Middle frontal gyrus (tissue), 1 donor: ENCODE measurements around the gene SELENON.
A peak's percentile ranks its signal among the peaks of the same experiment; 100 is the strongest.

Source experiments
- DNase-seq: peaks from one replicate; pipeline ENCODE4 v3.0.0-alpha.2; 2015; ENCODE audit warnings: low spot score; ENCODE audit errors: extremely low spot score

Gene SELENON

DNA sequence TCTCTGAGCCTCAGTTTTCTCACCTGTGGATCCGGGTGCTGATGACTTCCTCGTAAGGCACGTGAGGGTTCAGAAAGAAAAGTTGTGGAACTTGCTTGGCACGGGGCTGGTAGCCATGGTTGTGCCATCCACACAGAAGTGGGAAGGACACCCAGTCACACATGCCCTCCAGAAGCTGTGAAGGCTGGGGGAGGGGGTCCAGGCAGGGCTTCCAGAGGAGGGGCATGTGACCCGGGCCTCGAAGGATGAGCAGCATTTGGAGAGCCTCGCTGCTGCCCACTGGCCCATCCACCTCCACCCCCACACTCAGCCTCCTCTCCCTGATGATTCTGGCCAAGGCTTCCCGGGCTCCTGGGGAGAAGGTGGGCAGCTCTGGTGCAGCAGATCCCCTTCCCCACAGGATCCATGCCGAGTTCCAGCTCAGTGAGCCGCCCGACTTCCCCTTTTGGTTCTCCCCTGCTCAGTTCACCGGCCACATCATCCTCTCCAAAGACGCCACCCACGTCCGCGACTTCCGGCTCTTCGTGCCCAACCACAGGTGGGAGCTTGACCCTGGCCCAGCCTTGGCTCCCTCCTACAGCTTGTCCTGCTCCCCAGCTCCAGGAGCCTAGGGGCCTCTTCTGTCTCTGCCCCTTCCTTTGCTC is 9.4 kb downstream of the SELENON start:
- no peak for DNase-seq

DNA sequence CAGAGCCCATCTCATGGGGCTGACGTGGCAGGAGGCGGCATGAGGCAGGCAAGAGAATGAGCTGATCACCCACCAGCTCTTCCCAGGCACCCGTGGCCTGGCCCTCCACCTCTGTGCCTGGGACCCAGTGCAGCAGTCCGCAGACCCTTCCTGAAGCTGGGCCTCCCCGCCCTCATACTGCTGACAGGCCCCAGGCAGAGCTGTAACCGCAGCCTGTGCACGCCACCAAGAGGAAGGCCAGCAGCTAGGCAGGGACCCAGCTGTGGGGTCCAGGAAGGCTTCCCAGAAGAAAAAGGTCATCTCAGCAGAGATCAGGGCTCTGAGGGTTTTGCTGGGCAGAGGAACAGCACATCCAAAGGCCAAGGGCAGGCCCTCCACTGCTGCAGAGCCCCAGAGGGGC is 9.9 kb downstream of the SELENON start:
- no peak for DNase-seq

DNA sequence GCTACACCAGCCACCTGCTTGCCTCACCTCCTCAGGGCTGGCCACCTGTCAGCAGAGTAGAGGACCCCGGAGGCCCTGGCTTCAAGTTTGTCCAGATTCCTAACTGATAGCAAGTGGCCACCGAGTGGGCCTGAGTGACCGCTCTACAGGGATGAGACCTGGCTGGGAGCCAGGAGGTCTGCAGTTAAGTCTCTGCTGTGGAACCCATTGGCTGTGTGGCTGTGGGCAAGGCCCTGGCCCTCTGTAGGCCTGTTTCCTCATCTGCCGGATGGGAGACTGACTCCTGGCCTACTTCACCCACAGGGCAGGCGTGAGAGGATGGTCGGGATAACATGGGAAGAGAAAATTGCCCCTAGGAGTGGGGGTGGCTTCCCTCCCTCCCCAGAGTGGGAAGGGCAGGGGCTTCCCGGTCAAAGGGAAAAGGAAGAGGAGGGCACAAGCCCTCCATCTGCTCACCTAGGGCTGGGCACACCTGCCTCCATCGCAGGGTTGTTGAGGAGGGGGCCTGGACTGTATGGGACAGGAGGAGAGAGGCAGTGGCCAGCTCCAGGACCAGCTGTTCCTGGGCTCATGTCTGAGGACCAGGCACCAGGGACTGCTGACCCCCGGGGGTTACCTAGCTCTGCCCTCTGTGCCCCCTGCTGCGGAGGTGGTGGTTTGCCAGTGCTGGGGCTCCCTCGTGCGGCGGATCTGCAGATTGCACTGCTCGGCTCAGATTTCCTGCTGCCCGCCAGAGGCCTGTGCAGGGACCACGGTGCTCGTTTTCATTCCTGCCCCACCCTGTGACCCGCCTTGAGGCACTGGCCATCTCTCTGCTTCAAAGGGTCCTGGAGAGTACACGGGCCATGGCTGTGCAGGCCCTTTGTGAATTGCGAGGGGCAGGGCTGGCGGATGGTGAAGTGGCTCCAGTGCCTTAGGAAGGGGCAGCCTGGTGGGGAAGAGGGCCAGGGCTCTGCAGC is 10.6 kb downstream of the SELENON start:
- no peak for DNase-seq

DNA sequence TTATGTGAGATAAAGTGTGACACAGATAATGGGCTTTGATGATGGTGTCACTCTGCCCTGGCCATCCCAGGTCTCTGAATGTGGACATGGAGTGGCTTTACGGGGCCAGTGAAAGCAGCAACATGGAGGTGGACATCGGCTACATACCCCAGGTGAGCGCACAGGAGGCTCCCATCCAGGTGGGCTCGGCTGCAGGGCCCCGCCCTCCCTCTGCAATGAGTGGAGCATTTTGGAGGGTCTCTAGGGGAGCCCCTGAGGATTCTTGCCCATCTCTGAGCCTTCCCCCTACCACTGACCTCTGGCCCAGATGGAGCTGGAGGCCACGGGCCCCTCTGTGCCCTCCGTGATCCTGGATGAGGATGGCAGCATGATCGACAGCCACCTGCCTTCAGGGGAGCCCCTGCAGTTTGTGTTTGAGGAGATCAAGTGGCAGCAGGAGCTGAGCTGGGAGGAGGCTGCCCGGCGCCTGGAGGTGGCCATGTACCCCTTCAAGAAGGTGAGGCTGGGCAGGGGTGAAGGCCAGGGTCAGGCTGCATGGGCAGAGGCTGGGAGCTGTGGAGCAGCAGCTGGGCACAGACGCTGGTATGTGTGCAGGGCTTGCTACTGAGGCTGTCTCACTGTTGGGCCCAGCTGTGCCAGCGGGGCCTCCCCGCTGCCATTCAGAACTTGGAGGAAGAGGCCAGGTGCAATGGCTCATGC is 11.5 kb downstream of the SELENON start:
- DNase-seq = no peak

DNA sequence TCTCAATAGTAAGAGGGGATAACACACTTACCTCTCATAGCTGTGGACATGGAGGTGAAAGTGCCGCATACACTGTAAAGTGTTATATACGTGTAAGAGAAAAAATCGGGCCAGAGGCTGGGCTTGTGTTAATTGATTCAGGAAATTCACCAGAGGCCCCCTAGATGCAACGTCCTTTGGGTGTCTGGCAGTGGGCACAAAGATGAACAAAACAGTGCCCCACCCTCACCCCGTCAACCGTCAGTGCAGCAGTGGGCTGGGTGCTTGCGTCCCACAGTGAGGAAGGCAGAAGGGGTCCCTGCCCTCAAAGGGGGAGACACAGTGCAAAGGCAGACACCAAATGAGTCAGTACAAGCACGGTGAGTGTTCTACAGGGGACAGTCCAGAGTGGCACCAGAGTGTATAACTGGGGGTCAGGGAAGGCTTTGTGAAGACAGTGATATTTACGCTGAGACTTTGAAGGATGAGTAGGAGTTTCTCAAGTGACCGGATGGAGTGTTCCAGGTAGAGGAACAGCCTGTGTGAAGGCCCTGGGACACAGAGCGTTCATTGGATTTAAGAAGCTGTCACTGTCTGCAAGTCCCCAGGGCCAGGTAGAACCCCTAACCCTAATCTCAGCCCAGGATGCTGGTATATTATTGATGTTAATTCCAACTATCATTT is 13.2 kb downstream of the SELENON start:
- DNase-seq = no peak

DNA sequence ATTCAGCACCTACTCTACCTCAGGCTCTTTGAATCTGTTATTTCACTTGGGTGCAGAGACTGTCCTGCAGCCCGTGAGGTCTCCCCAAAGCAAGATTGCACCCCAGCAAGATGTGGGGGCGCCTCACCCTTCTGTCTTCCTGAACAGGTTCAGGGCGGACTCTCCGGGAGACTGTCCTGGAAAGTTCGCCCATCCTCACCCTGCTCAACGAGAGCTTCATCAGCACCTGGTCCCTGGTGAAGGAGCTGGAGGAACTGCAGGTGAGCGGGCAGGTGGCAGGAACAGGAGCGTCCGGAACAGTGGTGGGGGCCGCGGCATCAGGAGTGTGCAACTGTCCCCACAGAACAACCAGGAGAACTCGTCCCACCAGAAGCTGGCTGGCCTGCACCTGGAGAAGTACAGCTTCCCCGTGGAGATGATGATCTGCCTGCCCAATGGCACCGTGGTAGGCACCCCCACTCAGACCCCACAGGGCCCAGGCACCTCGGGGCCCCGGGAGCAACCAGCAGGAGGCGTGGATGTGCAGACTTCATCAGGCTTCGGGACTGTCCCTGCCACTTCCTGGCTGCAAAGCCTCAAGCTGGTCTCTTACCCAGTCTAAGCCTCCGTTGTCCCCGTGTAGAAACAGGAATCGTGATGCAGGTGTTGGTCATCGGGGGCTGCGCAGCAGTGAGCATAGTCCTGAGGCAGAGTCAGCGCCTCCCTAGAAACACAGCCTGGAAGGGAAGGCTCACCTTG is 13.9 kb downstream of the SELENON start:
- DNase-seq = no peak

DNA sequence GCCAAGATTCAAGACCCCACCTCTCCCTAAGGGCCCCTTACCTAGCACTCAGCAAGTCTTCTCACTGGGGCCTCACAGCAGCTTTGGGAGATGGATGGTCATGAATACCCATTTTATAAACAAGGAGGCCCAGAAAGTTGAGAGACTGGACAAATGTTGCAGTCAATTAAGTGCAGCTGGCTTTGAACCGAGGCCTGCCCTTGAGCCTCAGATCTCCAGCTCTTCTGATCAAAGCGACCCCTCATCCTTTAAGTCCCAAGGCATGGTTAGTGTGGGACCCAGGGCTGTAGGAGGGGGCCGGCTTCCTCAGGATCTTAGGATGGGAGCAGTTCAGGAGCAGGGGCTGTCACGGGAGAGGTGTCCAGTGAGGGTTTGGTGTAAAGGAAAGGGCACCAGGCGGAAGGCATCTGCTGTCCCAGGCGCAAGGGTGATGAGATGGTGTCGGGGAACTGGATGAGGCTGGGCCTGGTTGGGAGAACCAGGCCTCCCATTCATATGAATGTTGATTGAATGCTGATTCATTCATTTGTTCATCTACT is 14.6 kb downstream of the SELENON start:
- DNase-seq = no peak

DNA sequence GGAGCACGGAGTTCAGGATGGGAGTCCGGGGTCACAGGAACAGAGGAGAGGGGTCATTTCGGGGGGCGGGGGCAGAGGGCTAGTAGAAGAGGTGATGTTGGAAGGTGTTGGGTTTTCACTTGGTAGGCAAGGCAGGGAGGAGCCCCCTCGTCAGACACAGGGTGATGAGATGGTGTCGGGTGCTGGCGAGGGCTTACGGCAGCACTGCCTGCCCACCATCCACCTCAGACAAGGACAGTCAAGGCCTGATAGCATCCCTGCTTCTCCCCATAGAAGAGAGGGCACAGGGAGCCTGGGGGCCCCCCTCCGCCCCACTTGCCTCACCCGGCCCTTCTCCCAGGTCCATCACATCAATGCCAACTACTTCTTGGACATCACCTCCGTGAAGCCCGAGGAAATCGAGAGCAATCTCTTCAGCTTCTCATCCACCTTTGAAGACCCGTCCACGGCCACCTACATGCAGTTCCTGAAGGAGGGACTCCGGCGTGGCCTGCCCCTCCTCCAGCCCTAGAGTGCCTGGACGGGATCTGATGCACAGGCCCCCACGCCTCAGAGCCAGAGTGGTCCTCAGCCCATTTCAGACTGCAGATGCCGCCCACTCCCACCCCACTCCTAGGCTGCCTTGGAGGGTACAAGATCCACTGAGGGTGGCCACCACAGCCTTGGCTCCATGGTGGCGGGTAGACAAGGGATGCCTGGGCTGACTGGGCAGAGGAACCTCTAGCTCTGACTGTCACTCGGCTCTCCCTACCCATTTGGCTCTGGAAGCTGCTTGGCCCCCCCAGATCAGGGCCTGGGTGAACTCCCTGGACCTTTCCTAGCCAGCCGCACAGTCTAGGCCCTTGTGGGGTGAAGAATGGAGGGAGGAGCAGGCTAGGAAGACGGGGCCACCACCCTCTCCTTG is 15.5 kb downstream of the SELENON start:
- no peak for DNase-seq

DNA sequence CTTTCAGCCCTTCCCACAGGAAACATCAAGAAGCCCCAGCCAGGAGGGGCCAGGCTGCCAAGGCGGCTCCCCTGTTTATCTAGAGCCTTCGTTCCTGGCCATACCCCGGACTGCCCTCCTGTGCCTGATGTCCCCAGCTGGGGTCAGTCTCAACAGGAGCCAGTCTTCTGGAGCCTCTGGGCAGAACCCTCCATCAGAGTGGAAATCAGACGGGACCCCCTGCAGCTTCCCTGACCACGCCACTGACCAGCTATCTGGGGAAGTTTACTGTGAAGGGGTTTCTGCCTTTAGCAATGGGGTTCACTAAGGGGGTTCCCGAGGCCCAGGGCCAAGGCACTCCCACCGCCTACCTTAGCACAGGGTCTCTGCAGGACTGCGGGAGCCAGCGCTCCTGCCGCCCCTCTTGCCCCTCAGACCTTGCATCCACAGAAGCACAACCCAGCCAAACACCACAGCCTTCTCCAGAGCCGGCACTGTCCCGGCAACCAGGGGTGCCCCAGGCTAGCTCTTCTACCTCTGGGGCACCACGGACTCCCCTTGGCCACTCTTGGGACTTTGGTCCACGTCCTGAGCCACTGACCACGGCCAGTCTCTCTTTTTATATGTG is 16.2 kb downstream of the SELENON start:
- DNase-seq = no peak

DNA sequence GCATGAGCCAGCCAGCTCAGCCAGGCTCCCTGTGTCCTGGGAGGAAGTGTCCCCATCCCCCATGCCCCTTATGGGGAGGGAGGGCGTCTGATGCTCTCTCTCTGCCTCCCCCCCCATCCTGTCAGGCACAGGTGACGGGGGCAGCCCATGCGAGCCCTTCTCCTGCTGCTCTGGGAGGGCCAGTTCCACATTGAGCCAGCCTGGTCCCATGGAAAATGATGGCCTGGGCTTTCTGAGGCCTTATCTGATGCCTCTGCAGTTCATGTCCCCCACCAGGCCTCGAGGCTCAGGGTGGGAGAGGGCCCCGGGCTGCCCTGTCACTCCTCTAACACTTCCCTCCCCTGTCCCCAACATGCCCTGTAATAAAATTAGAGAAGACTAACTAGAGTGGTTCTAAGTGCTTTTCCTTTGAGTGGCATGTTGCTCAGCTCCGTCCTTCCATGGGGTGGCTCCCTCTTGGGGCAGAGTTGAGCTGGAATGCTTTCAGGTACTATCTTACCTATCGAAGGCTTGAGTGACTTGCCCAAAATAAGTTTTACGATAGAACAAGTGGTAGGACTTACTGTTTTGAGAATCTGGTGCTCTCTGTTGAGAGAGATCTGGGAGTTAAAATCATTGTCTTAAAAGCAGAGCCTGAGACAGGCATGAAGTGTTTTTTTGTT is 18.0 kb downstream of the SELENON start:
- no peak for DNase-seq

DNA sequence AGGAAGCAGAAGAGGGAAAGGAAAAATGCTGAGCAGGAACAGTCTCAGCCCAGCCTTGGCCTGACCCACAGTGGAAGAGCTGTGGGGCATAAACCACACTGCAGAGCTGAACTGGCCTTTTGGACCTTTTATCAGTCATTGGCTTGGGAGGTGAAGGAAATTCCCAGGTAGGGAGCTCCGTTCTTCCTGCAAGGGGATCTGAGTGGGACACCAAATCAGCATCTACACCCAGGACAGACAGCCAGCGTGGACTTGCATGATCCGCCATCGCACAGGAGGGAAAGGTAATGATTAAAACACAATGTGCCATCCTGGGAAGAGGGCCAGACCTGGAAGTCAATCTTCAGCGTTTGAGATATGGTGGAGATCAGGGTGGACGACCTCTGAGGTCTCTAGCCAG is 18.6 kb downstream of the SELENON start:
- DNase-seq = no peak

DNA sequence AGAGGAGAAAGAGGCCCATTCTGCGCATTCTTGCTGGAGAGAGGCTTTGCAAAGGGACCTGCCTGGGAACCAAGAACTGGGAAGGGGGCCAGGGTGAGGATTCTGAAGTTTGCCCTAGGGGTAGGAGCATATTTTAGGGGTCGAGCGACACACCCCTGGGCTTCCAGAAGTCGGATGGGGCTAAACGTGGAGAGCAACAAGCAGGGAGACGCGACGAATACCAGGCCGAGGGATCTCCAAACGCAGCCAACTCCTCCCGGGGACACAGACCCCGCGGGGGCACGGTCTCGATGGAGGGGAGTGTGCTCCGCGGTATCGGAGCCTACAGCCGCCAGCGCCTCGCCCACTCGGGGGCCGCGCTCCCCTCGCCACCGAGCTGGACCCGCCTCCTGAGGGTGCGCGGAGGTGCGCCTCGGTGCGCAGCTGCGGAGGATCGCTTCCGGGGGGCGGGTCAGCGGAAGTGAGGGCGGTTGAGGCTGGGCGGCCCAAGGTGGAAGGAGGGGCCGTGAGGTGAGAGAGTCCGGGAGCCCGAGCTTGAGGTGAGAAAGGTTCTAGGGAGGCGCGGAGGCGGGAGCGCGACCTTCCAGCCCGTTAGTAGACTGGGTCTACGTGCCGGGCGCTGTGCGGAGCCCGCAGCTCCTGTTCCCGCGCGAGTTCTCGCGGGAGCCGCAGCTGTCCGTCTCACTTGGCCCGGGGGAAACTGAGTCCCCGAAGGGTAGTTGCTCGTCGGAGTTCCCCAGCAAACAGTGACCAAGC is 19.7 kb downstream of the SELENON start, which contains the start of gene MTFR1L:
MTFR1L (plus strand) TSS at position 464 of the 756 bp plus-strand sequence. CDS start 3,151 bp downstream, outside the sequence.
- DNase-seq = peak; percentile 74

DNA sequence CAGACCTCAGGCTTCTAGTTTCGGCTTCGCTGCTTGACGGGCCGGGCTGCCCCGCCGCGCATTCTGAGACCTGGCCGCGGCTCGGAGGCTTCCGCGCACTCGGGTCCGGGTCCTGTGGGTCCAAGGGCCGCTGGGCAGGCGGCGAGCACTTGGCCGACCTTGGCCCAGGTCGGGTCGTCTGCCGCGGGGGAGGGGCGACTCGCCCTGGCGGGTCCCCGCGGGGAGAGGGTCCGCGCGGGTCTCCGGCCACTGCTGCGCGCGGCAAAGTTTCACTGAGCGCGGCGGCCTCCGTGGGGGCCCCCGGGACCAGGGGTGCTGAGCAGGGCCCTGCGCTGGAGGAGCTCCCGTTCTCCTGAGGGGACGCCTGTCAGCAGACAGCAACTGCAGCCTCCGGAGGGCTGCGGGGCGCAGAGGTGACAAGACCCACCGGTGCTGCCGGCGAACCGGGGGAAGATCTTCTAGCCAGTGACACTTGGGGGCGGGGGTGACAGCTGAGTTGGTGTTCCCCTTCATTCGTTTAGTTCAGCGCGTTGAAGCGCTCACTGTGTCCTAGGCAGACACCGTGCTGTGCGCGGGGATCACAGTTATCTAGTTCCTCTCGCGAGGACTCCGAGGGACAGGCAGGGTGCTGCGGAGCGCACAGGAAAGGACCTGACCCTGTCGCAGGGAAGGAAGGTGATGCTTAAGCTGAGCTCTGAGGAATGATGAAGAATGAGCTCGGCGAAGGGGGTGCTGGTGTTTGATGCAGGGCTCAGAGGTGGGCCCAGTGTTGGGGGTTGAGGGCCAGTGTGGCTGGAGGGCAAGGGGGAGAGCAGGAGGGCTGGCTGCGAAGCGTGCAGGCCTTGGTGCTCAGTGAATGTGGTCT is 20.5 kb downstream of the SELENON start:
- no peak for DNase-seq

DNA sequence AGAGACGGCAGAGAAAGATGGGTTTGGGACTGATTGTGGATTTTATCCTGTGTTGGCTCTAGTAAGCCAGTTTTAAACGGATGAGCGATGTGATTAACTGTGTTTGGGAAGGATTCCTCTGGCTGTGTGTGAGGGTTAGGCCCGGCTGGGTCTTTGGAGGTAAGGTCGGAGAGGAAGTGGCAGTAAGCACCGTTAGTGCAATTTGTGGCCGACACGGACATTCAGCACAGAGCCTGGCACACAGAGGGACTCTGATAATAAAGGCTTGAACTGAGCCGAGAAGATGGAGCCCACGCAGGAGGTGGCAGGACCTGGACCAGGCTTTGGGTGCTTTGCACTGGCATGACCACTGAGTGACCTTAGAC is 21.1 kb downstream of the SELENON start:
- DNase-seq = no peak

DNA sequence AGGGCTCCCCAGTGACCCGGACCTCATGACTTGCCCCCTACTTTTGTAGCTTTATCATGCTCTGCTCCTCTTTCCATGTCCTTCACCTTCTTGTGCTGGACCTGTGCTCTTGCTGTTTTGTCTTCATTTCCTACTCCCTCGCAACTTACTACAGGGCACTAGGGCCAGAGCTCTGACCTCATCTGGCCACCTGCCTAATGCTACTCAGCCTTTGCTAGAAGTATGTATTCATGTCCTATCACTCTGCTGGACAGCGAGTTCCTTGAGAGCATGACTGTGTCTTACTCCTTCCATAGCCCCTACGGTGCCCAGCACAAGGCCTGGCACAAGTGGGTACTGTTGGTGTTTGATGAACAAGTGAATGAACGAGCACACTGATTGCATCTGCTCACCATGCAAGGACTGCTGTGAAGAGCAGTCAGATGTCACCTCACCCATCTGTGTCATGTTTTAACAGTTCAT is 21.7 kb downstream of the SELENON start:
- DNase-seq = no peak

DNA sequence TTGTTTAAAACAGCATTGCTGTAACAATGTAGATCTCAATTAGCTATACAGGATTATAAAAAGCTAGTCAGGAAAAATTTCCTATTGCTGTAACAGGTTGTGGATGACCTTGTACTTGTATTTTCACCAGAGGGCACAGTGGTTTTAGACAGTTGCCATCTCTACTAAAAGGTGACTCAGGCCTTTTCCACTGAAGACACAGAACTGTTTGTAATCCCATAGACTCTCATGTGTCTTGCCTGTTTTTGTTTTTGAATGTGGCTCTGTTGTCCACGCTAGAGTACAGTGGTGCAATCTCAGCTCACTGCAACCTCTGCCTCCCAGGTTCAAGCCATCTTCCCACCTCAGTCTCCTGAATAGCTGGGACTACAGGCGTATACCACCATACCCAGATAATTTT is 25.6 kb downstream of the SELENON start:
- no peak for DNase-seq

DNA sequence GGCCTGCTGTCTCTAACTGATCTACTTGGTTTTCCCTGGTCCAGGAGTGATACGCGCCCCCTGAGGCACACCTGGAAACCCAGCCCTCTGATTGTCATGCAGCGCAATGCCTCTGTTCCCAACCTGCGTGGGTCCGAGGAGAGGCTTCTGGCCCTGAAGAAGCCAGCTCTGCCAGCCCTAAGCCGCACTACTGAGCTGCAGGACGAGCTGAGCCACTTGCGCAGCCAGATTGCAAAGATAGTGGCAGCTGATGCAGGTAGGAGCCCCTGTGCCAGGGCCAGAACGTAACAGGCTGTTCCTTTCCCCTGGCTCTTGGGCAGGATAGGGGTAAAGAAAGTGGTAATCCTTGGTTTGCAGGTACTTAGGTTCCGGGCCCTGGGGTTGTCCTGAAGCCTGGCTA is 26.6 kb downstream of the SELENON start:
- DNase-seq = no peak
